ENCODE data around the gene DHFR. TPM values are rescaled to one million over a fixed set of nuclear protein-coding genes. Genes with fewer than 3 reads are reported as not detected.

The DHFR gene
- total and polyA plus RNA-seq, 2 of the 8 experiments (the other 6 are each of a cell fraction or from before 2014, with no cell fraction given): 46.4 to 88.9 TPM

GRCh38 chr5:80607343-80607742, 47.4 kb downstream of the DHFR start:
- no peak overlapping the region for H3K4me3 ChIP-seq (ENCODE audit: extremely low read depth in 1 of 4, insufficient read depth in 2 of 4, low read depth in 3 of 4, low read length in 4 of 4)
- H3K79me1 ChIP-seq (ENCODE audit: low read depth, low read length): no peaks in the 10 kb centered on the region
- H4K5ac ChIP-seq (ENCODE audit: insufficient read length, low read depth, low read length): no peak overlapping the region
- no peaks in the 10 kb centered on the region for H3K23me2 ChIP-seq (ENCODE audit: low read depth, low read length)
- H3K14ac ChIP-seq (ENCODE audit: insufficient read length): no peak overlapping the region
- H3K56ac ChIP-seq (replicated peaks; ENCODE audit: insufficient read length, low read depth, low read length): no peak overlapping the region
- CTCF ChIA-PET (ENCODE audit: partially characterized antibody): interaction anchor here (1.8 kb wide), 1 partner anchor 39 kb away, joined by 5 read pairs; no protein-coding TSS in a partner anchor
- no peak overlapping the region for H3K4ac ChIP-seq (replicated peaks; ENCODE audit: insufficient read length, low read depth, low read length)
- no peaks in the 10 kb centered on the region for H3K79me2 ChIP-seq (ENCODE audit: control insufficient read depth in 1 of 2, insufficient read depth in 2 of 2, low read length in 2 of 2)
- no peak overlapping the region for H3K9ac ChIP-seq (replicated peaks in 1 of 4; ENCODE audit: extremely low read depth in 1 of 4, low read depth in 3 of 4, low read length in 3 of 4)
- no peak overlapping the region for H2BK15ac ChIP-seq (ENCODE audit: low read length)
- FAIRE-seq: no peak
- no peak for TF ChIP-seq MAX (IDR thresholded peaks at IDR 0.05)
- TF ChIP-seq CBX8 (IDR thresholded peaks at IDR 0.05; ENCODE audit: borderline replicate concordance, low read depth, low read length): no peak
- no peak for TF ChIP-seq JUND (IDR thresholded peaks at IDR 0.05; ENCODE audit: low read length)
- TF ChIP-seq FOSL1 (IDR thresholded peaks at IDR 0.05; ENCODE audit: insufficient read depth, low read depth, low read length): no peak
- TF ChIP-seq BACH1 (IDR thresholded peaks at IDR 0.05; ENCODE audit: low read length): no peak
- TF ChIP-seq HDAC2 (IDR thresholded peaks at IDR 0.05; ENCODE audit: borderline replicate concordance in 1 of 2, low read depth in 2 of 2, low read length in 2 of 2): no peak
- no peak overlapping the region for H3K18ac ChIP-seq (ENCODE audit: extremely low read depth, low read length)
- no peak overlapping the region for H2BK12ac ChIP-seq (ENCODE audit: low read depth, low read length)
- no peak overlapping the region for H2AFZ ChIP-seq (ENCODE audit: low read length)
- no peaks in the 10 kb centered on the region for H3K36me3 ChIP-seq (ENCODE audit: control insufficient read depth in 2 of 4, insufficient read depth in 4 of 4, low read length in 3 of 4)
- H3K27ac ChIP-seq (ENCODE audit: low read depth, low read length): no peak overlapping the region
- no peak overlapping the region for H4K91ac ChIP-seq (replicated peaks; ENCODE audit: insufficient read length, low read length)
- no peaks in the 10 kb centered on the region for H3K4me1 ChIP-seq (replicated peaks in 1 of 4; ENCODE audit: control insufficient read depth in 3 of 4, insufficient read depth in 4 of 4, low read length in 3 of 4)
- H2AK5ac ChIP-seq (ENCODE audit: low read depth, low read length): no peak overlapping the region
- no peak overlapping the region for H2BK20ac ChIP-seq (ENCODE audit: low read length)
- H4K20me1 ChIP-seq (replicated peaks in 1 of 2; ENCODE audit: control insufficient read depth in 1 of 2, insufficient read depth in 2 of 2, low read length in 2 of 2): no peaks in the 10 kb centered on the region
- H3K27me3 ChIP-seq (replicated peaks in 1 of 4; ENCODE audit: control insufficient read depth in 3 of 4, extremely low read depth in 1 of 4, insufficient read depth in 3 of 4, low read length in 3 of 4): no peaks in the 10 kb centered on the region
- no peak overlapping the region for H4K8ac ChIP-seq (ENCODE audit: extremely low read depth, insufficient read depth, low read length)
- no peak overlapping the region for H3K23ac ChIP-seq (ENCODE audit: insufficient read length)
- no peak overlapping the region for H2BK120ac ChIP-seq (replicated peaks; ENCODE audit: low read depth, low read length)
- peaks cover 0 to 3% of the 10 kb centered on the region in 2 experiments; a peak in 1 of 4 replicates for H3K9me3 ChIP-seq (ENCODE audit: insufficient read depth in 2 of 2, low read depth in 1 of 2, low read length in 1 of 2)
- DNase-seq (ENCODE audit: low read depth in 1 of 2, low spot score in 2 of 2): no peak
- no peak overlapping the region for H2BK5ac ChIP-seq (ENCODE audit: low read depth, low read length)
- H3K4me2 ChIP-seq (ENCODE audit: insufficient read depth in 1 of 2, low read depth in 2 of 2, low read length in 2 of 2): no peak overlapping the region
- POLR2A ChIA-PET (ENCODE audit: partially characterized antibody): interaction anchor here (1.0 to 2.6 kb wide), 2 partner anchors 11 to 37 kb away, joined by 3 to 6 read pairs; partner anchors contain the start of gene ANKRD34B
